Ishikawa (cell line): Measurements from ENCODE around the gene IL36A.

Experiments
- CREB1 ChIP-seq: IDR thresholded peaks from 2 replicates; pipeline ENCODE4 v1.6.1; 2012; ENCODE audit warnings: low read depth
- REST ChIP-seq: IDR thresholded peaks from 2 replicates; pipeline ENCODE4 v1.6.1; 2012; ENCODE audit warnings: low read depth, mild to moderate bottlenecking
- TAF1 ChIP-seq: IDR thresholded peaks from 2 replicates; pipeline ENCODE4 v1.6.1; 2012; ENCODE audit warnings: low read depth, mild to moderate bottlenecking
- TCF12 ChIP-seq: IDR thresholded peaks from 2 replicates; pipeline ENCODE4 v1.6.1; 2012; ENCODE audit warnings: low read depth
- TEAD4 ChIP-seq: IDR thresholded peaks from 2 replicates; pipeline ENCODE4 v1.6.1; 2012
- USF1 ChIP-seq: IDR thresholded peaks from 2 replicates; pipeline ENCODE4 v1.6.1; 2012

GRCh38 chr2:113014067-113014466, 8.8 kb downstream of the IL36A start:
- no peak for TF ChIP-seq TEAD4
- TF ChIP-seq TCF12: no peak
- no peak for TF ChIP-seq USF1
- TF ChIP-seq REST: no peak
- no peak for TF ChIP-seq TAF1
- TF ChIP-seq CREB1: no peak
